Stomach (tissue), 9 donors: ENCODE measurements around the gene PYGO2. TPM values are rescaled to one million over a fixed set of nuclear protein-coding genes. Genes with fewer than 3 reads are reported as not detected.

ENCODE experiments used
- DNase-seq, 2 donors: peaks; one replicate each; pipeline versions ENCODE4 v3.0.0 to v3.0.0-alpha.2; 2013 to 2019
- H3K27ac ChIP-seq, 5 donors: fragments of 200-600 bp in 4 of 5; sonication (generic) in 4 of 5; one replicate each; pipeline ENCODE4 v1.5.1; 2013 to 2019; ENCODE audit warnings: mild to moderate bottlenecking in 1 of 5, moderate library complexity in 1 of 5
- H3K27me3 ChIP-seq, 3 donors: fragments of 200-600 bp; sonication (generic); one replicate each; pipeline ENCODE4 v1.5.1; 2017 to 2019; ENCODE audit warnings: mixed run types in 1 of 3
- H3K36me3 ChIP-seq, 4 donors: fragments of 200-600 bp; sonication (generic); 1 replicate in 3 of 4; 2 replicates in 1 of 4; pipeline ENCODE4 v1.5.1; 2016 to 2019
- H3K4me1 ChIP-seq, 4 donors: fragments of 200-600 bp; sonication (generic); one replicate each; pipeline ENCODE4 v1.5.1; 2016 to 2019
- H3K4me3 ChIP-seq, 4 donors: fragments of 200-600 bp; sonication (generic) in 3 of 4; one replicate each; pipeline ENCODE4 v1.5.1; 2016 to 2019; ENCODE audit warnings: mild to moderate bottlenecking in 1 of 4
- H3K9me3 ChIP-seq, 4 donors: fragments of 200-600 bp; sonication (generic); one replicate each; pipeline ENCODE4 v1.5.1; 2016 to 2019
- CTCF ChIP-seq, 7 experiments: fragments of 450-650 bp in 4 of 7; fragments of 200-600 bp in 3 of 7; sonication (generic) in 3 of 7; IDR thresholded peaks; one replicate each; pipeline ENCODE4 v1.5.1; 2016 to 2019; ENCODE audit warnings: antibody characterized with exemption in 7 of 7, control low read depth in 2 of 7, mild to moderate bottlenecking in 1 of 7
- EP300 ChIP-seq: sonication (generic); formaldehyde crosslinking; IDR thresholded peaks from one replicate; pipeline ENCODE4 v1.6.1; 2017; ENCODE audit warnings: antibody characterized with exemption
- POLR2A ChIP-seq, 4 donors: fragments of 450-650 bp; IDR thresholded peaks; one replicate each; pipeline ENCODE4 v1.6.1; 2016; ENCODE audit warnings: antibody characterized with exemption in 4 of 4, control low read depth in 2 of 4, mild to moderate bottlenecking in 1 of 4, moderate library complexity in 1 of 4
- POLR2AphosphoS5 ChIP-seq, 3 donors: sonication (generic); formaldehyde crosslinking; IDR thresholded peaks; one replicate each; pipeline ENCODE4 v1.6.1; 2016; ENCODE audit warnings: antibody characterized with exemption in 3 of 3
- WGBS, 5 donors: extraction: QIAGEN DNeasy Blood & Tissue Kit in 3 of 5; methylation state at CpG; one replicate each; pipeline versions ENCODE4 v1.1.5 to v1.1.7; 2013 to 2018; 5-methylcytosine and 5-hydroxymethylcytosine counted together
- intact Hi-C: fragments of 100-400 bp; cut with DNase I; formaldehyde crosslinking; loops from one replicate; pipeline ENCODE4 v1.15.1; 2023; ENCODE audit warnings: low total_unique reads
- polyA plus RNA-seq, 3 donors: library from polyadenylated mRNA; stranded (reverse); fragments of 200-250 nt; gene quantifications; one replicate each; pipeline ENCODE4 v1.2.3, GENCODE V29; 2013
- total RNA-seq, 5 donors: library from RNA; depleted of rRNA; stranded (reverse); fragments of >200 nt; gene quantifications; one replicate each; pipeline versions ENCODE4 v1.1.0 to v1.2.3, GENCODE V29; 2014 to 2016
- donor health status: healthy with polysubstance abuse.
- donor health status: Bipolar disorder and iron deficiency.
- donor health status: healthy.

Gene PYGO2
- total and polyA plus RNA-seq, 8 donors, result 8.1 to 75.3 (median 19.7) TPM

GRCh38 chr1:154975409-154976059 is 14.0 kb upstream of the PYGO2 start:
- intact Hi-C loops, result no loop called here
- Histone ChIP-seq H3K9me3 (no peaks in the 10 kb centered on the region), H3K4me3 (peak overlapping the region; percentile 64 to 70 (median 68)), H3K36me3 (peaks cover 0 to 20% (median 14%) of the 10 kb centered on the region in 4 donors), H3K4me1 (peaks cover 30 to 45% (median 38%) of the 10 kb centered on the region in 4 donors), H3K27ac (peak overlapping the region; percentile 89 to 100 (median 99)), H3K27me3 (no peaks in the 10 kb centered on the region)
- TF ChIP-seq POLR2A (IDR thresholded peaks at IDR 0.05) (no peak), EP300 (no peak)
- DNase-seq, result peak; percentile 55 to 83
- WGBS, 5 donors, result 0 to 1% (median 1%) methylated on average over 24 of the region's 24 CpGs

GRCh38 chr1:154974808-154975408 is 13.3 kb upstream of the PYGO2 start:
- peak; percentile 94 to 99 for DNase-seq
- peak overlapping the region; percentile 89 to 100 (median 99) for H3K27ac ChIP-seq
- H3K27me3 ChIP-seq, result no peaks in the 10 kb centered on the region
- peak overlapping the region; percentile 64 to 70 (median 68) for H3K4me3 ChIP-seq
- peaks cover 0 to 18% (median 14%) of the 10 kb centered on the region in 4 donors for H3K36me3 ChIP-seq
- no peaks in the 10 kb centered on the region for H3K9me3 ChIP-seq
- intact Hi-C loops, result no loop called here
- TF ChIP-seq CTCF (IDR thresholded peaks at IDR 0.05) (no peak), POLR2AphosphoS5 (IDR thresholded peaks at IDR 0.05) (peak; percentile 62 to 77 (median 65)), POLR2A (IDR thresholded peaks at IDR 0.05) (peak in 1 of 4 donors; percentile 69)
- WGBS, 5 donors, result 0 to 2% (median 0%) methylated on average over 30 of the region's 30 CpGs
- peaks cover 37 to 52% (median 45%) of the 10 kb centered on the region in 4 donors for H3K4me1 ChIP-seq

- no peaks in the 10 kb centered on the region for H3K9me3 ChIP-seq
- DNase-seq, result peak; percentile 96 to 100
- H3K27me3 ChIP-seq, result no peaks in the 10 kb centered on the region
- 0 to 1% (median 1%) methylated on average over 47 of the region's 47 CpGs for WGBS, 5 donors
- H3K36me3 ChIP-seq, result peaks cover 0 to 17% (median 12%) of the 10 kb centered on the region in 4 donors
- intact Hi-C loops, result no loop called here
- peak within 1 kb of the TSS; percentile 96 to 100 (median 99) for H3K27ac ChIP-seq
- H3K4me3 ChIP-seq, result peak within 1 kb of the TSS; percentile 64 to 70 (median 68)
- peaks cover 43 to 58% (median 51%) of the 10 kb centered on the region in 4 donors for H3K4me1 ChIP-seq
- TF ChIP-seq CTCF (IDR thresholded peaks at IDR 0.05) (no peak), EP300 (no peak), POLR2AphosphoS5 (IDR thresholded peaks at IDR 0.05) (peak; percentile 82 to 87 (median 87)), POLR2A (IDR thresholded peaks at IDR 0.05) (peak in 2 of 4 donors; percentile 53 to 64)
These were observed 12.7 kb upstream of the PYGO2 start, which contains the start of gene CKS1B for GRCh38 chr1:154974102-154974807. Gene CKS1B, plus strand, starts transcription at chr1:154974681. Its CDS starts 65 bp downstream, at chr1:154974746.

- Histone ChIP-seq H3K9me3 (no peaks in the 10 kb centered on the region), H3K27me3 (no peaks in the 10 kb centered on the region), H3K27ac (peak overlapping the region; percentile 96 to 100 (median 99)), H3K4me3 (peak overlapping the region; percentile 64 to 70 (median 68)), H3K4me1 (peaks cover 50 to 65% (median 56%) of the 10 kb centered on the region in 4 donors), H3K36me3 (peaks cover 0 to 20% (median 13%) of the 10 kb centered on the region in 4 donors)
- TF ChIP-seq POLR2A (IDR thresholded peaks at IDR 0.05), result no peak
- TF ChIP-seq CTCF (IDR thresholded peaks at IDR 0.05), result peak in 1 of 7 experiments; percentile 31
- peak; percentile 51 to 88 (median 88) for TF ChIP-seq POLR2AphosphoS5 (IDR thresholded peaks at IDR 0.05)
- intact Hi-C loops, result no loop called here
- DNase-seq, result peak; percentile 98
- 3 to 7% (median 5%) methylated on average over 37 of the region's 37 CpGs for WGBS, 5 donors
These were observed 11.9 kb upstream of the PYGO2 start for GRCh38 chr1:154973344-154974101.
